ENCODE measurements around the gene ZPLD1. TPM values are rescaled to one million over a fixed set of nuclear protein-coding genes. Genes with fewer than 3 reads are reported as not detected.

Gene ZPLD1
- total and polyA plus RNA-seq, 2 of the 8 experiments (the other 6 are each of a cell fraction or from before 2014, with no cell fraction given), result not detected

DNA sequence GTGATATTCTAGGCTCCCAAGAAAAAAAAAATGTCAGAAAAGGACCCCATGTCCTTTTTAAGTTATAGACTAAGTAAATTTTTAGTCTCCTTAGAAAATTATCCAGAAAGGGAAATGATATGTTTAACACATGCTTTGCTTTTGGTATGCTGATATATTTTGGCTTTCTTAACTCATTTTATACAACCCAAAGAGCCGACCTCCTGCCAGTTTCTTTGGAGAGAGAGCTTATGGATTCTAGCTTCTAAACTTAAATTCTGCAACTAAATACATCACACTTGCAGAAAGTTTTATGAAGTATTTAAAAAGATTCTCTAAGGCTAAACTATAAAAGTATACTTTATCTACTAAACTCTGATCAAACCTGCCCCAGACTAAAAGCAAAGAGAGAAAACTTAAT is 43.9 kb upstream of the ZPLD1 start (continued):
- no peak for TF ChIP-seq FOSL1 (IDR thresholded peaks at IDR 0.05; ENCODE audit: insufficient read depth, low read depth, low read length)
- TF ChIP-seq JUND (IDR thresholded peaks at IDR 0.05; ENCODE audit: low read length), result no peak
- TF ChIP-seq SUZ12 (IDR thresholded peaks at IDR 0.05; ENCODE audit: low read length), result no peak
- no peak for TF ChIP-seq KDM4A (IDR thresholded peaks at IDR 0.05; ENCODE audit: low read depth, low read length, severe bottlenecking)
- no peak for TF ChIP-seq TCF12 (IDR thresholded peaks at IDR 0.05; ENCODE audit: low read depth, low read length)
